HL-60 (cell line): ENCODE measurements around the gene PCLAF.
A peak's percentile ranks its signal among the peaks of the same experiment; 100 is the strongest.
"Not testable (repeated sequence)": the region's sequence is repeated elsewhere in the genome, so short reads cannot be mapped to it uniquely, and the experiment has no call there.

Experiments used
- DNase-seq, 2 experiments: peaks; one replicate each; pipeline ENCODE4 v3.0.0-alpha.2; 2010 to 2020; ENCODE audit warnings: low read depth in 1 of 2, low spot score in 1 of 2
- H3K27ac ChIP-seq: fragments of 250-450 bp; sonication (Bioruptor Pico); replicated peaks from 2 replicates; pipeline ENCODE4 v1.5.1; 2020; ENCODE audit warnings: mild to moderate bottlenecking, moderate library complexity
- H3K27me3 ChIP-seq: fragments of 250-450 bp; sonication (Bioruptor Pico); 2 replicates; pipeline ENCODE4 v1.5.1; 2021; ENCODE audit warnings: mild to moderate bottlenecking, moderate library complexity; ENCODE audit not compliant: insufficient read depth, poor library complexity, severe bottlenecking
- H3K4me3 ChIP-seq: replicated peaks from 2 replicates; pipeline ENCODE4 v1.5.1; 2011; ENCODE audit warnings: mild to moderate bottlenecking, control low read depth, low read length; ENCODE audit not compliant: insufficient read depth
- GABPA ChIP-seq: IDR thresholded peaks from 2 replicates; pipeline ENCODE4 v1.6.1; 2012; ENCODE audit warnings: low read depth
- POLR2AphosphoS5 ChIP-seq: IDR thresholded peaks from 2 replicates; pipeline ENCODE4 v1.6.1; 2012; ENCODE audit warnings: low read depth
- SPI1 ChIP-seq: IDR thresholded peaks from 2 replicates; pipeline ENCODE4 v1.6.1; 2012; ENCODE audit warnings: low read depth, mild to moderate bottlenecking, borderline replicate concordance
- TF ChIP-seq, protein P1 (sequence below): IDR thresholded peaks from 2 replicates; pipeline ENCODE4 v1.6.1; 2012; ENCODE audit warnings: low read depth; ENCODE audit not compliant: insufficient replicate concordance
- TF ChIP-seq, protein P2 (sequence below): IDR thresholded peaks from one replicate; pipeline ENCODE4 v1.5.1; 2011; ENCODE audit warnings: low read length, control low read depth, inconsistent platforms; ENCODE audit not compliant: insufficient read depth

PCLAF gene

DNA sequence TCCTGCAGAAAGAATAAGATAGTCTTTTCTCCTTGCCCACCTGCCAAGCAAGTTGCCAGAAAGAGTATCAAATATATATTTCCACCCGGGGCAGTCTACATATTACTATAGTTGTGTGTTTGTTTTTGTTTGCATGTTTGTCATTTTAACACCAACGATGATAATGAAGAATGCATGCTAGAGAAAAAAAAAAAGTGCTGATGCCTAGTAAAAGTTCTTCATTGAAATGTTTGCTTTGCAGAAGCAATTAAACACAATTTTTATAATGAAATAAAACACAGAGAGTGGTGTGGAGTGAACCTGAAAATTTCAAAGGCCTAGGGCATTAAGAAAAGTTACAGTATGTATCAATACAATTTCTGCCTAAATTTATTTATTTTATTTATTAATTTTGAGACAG is 2.5 kb upstream of the PCLAF start:
- Histone ChIP-seq H3K27me3 (no peaks in the 10 kb centered on the region), H3K27ac (no peak overlapping the region), H3K4me3 (no peak overlapping the region)
- no peak for DNase-seq
- TF ChIP-seq, protein P1, sequence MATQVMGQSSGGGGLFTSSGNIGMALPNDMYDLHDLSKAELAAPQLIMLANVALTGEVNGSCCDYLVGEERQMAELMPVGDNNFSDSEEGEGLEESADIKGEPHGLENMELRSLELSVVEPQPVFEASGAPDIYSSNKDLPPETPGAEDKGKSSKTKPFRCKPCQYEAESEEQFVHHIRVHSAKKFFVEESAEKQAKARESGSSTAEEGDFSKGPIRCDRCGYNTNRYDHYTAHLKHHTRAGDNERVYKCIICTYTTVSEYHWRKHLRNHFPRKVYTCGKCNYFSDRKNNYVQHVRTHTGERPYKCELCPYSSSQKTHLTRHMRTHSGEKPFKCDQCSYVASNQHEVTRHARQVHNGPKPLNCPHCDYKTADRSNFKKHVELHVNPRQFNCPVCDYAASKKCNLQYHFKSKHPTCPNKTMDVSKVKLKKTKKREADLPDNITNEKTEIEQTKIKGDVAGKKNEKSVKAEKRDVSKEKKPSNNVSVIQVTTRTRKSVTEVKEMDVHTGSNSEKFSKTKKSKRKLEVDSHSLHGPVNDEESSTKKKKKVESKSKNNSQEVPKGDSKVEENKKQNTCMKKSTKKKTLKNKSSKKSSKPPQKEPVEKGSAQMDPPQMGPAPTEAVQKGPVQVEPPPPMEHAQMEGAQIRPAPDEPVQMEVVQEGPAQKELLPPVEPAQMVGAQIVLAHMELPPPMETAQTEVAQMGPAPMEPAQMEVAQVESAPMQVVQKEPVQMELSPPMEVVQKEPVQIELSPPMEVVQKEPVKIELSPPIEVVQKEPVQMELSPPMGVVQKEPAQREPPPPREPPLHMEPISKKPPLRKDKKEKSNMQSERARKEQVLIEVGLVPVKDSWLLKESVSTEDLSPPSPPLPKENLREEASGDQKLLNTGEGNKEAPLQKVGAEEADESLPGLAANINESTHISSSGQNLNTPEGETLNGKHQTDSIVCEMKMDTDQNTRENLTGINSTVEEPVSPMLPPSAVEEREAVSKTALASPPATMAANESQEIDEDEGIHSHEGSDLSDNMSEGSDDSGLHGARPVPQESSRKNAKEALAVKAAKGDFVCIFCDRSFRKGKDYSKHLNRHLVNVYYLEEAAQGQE: no peak
- no peak for TF ChIP-seq SPI1
- TF ChIP-seq, protein P2, sequence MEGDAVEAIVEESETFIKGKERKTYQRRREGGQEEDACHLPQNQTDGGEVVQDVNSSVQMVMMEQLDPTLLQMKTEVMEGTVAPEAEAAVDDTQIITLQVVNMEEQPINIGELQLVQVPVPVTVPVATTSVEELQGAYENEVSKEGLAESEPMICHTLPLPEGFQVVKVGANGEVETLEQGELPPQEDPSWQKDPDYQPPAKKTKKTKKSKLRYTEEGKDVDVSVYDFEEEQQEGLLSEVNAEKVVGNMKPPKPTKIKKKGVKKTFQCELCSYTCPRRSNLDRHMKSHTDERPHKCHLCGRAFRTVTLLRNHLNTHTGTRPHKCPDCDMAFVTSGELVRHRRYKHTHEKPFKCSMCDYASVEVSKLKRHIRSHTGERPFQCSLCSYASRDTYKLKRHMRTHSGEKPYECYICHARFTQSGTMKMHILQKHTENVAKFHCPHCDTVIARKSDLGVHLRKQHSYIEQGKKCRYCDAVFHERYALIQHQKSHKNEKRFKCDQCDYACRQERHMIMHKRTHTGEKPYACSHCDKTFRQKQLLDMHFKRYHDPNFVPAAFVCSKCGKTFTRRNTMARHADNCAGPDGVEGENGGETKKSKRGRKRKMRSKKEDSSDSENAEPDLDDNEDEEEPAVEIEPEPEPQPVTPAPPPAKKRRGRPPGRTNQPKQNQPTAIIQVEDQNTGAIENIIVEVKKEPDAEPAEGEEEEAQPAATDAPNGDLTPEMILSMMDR: no peak
- TF ChIP-seq GABPA: no peak
- TF ChIP-seq POLR2AphosphoS5: no peak

DNA sequence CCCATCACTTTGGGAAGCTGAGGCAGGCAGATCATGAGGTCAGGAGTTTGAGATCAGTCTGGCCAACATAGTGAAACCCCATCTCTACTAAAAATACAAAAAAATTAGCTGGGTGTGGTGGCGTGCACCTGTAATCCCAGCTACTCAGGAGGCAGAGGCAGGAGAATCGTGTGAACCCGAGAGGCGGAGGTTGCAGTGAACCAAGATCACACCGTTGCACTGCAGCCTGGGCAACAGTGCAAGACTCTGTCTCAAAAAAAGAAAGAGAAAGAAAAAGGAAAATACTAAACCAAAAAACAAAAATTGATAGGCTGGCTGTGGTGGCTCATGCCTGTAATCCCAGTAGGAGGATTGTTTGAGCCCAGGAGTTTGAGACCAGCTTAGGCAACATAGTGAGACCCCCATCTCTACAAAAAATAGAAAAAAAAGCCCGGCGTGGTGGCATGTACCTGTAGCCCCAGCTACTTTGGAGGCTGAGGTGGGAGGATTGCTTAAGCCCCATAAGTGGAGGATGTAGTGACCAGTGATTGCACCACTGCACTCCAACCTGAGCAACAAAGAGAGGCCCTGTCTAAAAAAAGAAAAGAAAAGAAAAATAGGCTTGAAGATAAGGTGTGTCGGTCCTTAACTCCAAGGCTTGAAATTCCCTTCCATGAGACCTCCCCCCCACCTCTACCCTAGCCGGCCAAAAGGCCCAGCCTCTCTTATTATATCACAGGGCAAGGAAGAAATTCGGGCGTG is 941 bp downstream of the PCLAF start:
- H3K27ac ChIP-seq: peak overlapping the region; percentile 92
- H3K4me3 ChIP-seq: peak overlapping the region; percentile 65
- H3K27me3 ChIP-seq: not testable (repeated sequence)
- DNase-seq: peak in 1 of 2 experiments; percentile 16

DNA sequence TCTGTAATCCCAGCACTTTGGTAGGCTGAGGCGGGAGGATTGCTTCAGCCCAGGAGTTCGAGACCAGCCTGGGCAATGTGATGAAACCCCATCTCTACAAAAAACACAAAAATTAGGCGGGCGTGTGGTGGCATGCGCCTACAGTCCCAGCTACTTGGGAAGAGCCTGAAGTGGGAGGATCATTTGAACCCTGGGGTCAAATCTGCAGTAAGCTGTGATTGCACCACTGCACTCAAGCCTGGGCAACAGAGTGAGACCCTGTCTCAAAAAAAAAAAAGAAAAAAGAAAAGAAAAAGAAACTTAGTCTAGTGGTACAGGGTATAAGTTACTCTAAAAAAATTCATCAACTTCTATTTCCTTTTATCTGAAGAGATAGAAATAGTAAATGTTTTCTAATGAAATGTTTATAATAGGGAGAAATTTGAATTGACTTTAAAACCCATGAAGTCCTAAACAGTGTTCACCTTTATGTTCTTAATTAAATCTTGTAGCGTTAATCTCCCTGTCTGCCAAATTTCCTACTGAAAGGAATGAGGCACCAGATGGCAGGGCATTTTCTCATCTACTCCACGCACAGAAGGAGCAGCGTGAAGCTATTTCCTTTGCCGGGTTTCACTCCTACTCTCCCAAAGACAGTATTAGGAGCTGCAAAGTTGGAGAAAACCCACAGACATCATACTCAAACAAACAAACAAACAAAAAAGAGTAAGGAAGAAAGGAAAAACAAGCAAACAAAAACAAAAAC is 1.9 kb downstream of the PCLAF start:
- no peaks in the 10 kb centered on the region for H3K27me3 ChIP-seq
- H3K4me3 ChIP-seq: peak overlapping the region; percentile 65
- TF ChIP-seq SPI1 (no peak), GABPA (no peak), POLR2AphosphoS5 (no peak)
- TF ChIP-seq, protein P1: no peak
- TF ChIP-seq, protein P2: no peak
- H3K27ac ChIP-seq: peak overlapping the region; percentile 92
- DNase-seq: no peak

DNA sequence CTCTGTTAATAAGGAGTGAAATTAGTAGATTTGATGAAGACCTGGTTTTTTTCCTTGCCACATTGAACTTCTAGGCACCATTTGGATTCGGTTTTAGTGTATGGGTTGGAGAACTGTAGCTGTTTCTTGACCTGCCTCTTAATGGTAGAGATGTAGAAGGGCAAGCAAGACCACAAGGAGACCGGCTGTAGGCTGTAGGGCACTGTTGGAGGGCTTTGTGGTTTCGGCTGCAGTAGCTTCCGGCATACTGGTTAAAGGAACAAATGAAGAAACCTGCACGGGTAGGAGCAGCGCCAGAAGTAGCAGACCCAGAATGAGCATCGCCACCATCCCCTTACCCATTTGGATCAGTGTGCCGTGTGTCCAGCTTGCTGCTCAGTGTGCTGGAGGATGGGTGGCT is 7.9 kb downstream of the PCLAF start:
- TF ChIP-seq POLR2AphosphoS5 (peak; percentile 65), SPI1 (no peak)
- TF ChIP-seq, protein P1: no peak
- DNase-seq: peak in 1 of 2 experiments; percentile 84
- Histone ChIP-seq H3K4me3 (no peak overlapping the region), H3K27ac (peak overlapping the region; percentile 50), H3K27me3 (no peaks in the 10 kb centered on the region)

DNA sequence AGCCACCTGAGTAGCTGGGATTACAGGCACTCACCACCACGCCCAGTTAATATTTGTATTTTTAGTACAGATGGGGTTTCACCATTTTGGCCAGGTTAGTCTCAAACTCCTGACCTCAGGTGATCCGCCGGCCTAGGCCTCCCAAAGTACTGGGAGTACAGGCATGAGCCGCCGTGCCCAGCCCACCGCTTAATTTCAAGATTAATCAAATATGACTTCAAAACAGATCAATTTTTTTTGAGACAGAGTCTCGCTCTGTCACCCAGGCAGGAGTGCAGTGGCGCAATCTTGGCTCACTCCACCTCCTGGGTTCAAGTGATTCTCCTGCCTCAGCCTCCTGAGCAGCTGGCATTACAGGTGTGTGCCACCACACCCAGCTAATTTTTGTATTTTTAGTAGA is 9.9 kb downstream of the PCLAF start:
- not testable (repeated sequence) for H3K27ac ChIP-seq, H3K4me3 ChIP-seq, DNase-seq, H3K27me3 ChIP-seq
